Natural killer cell (primary cell): ENCODE results near the gene STX11. TPM values are rescaled to one million over a fixed set of nuclear protein-coding genes. Genes with fewer than 3 reads are reported as not detected.

Experiments used
- ATAC-seq, 3 donors: fragments of 150-1000 bp in 2 of 3; fragments of 200-7000 bp in 1 of 3; cut with Tn5 transposase; 1 replicate in 1 of 3; 2 replicates in 2 of 3; pipeline ENCODE4 v1.10.0; 2021; ENCODE audit warnings: mild to moderate bottlenecking in 2 of 3, moderate library complexity in 2 of 3
- DNase-seq, 2 donors: peaks; one replicate each; pipeline versions ENCODE4 v3.0.0 to v3.0.0-alpha.2; 2013 to 2021; ENCODE audit warnings: mixed read lengths in 1 of 2
- H3K27ac ChIP-seq: one replicate; pipeline ENCODE4 v1.5.1; 2013; ENCODE audit warnings: mild to moderate bottlenecking, low read length
- H3K27me3 ChIP-seq: one replicate; pipeline ENCODE4 v1.6.1; 2013; ENCODE audit warnings: low read length; ENCODE audit not compliant: control insufficient read depth, insufficient read depth
- H3K36me3 ChIP-seq: one replicate; pipeline ENCODE4 v1.6.1; 2013; ENCODE audit warnings: low read length; ENCODE audit not compliant: control insufficient read depth, insufficient read depth
- H3K4me1 ChIP-seq: one replicate; pipeline ENCODE4 v1.6.1; 2013; ENCODE audit warnings: low read length; ENCODE audit not compliant: control insufficient read depth, insufficient read depth
- H3K4me3 ChIP-seq: one replicate; pipeline ENCODE4 v1.5.1; 2013; ENCODE audit warnings: low read length
- H3K9me3 ChIP-seq: one replicate; pipeline ENCODE4 v1.6.1; 2013; ENCODE audit warnings: low read length; ENCODE audit not compliant: control insufficient read depth, insufficient read depth
- H3K27ac Mint-ChIP-seq, 2 donors: one replicate each; pipeline ENCODE4 v1.8.0; 2022; ENCODE audit warnings: mild to moderate bottlenecking in 2 of 2, mixed read lengths in 2 of 2, moderate library complexity in 1 of 2
- H3K27me3 Mint-ChIP-seq, 2 donors: one replicate each; pipeline ENCODE4 v1.8.0; 2022; ENCODE audit warnings: low read depth in 2 of 2, mixed read lengths in 2 of 2
- H3K36me3 Mint-ChIP-seq: one replicate; pipeline ENCODE4 v1.8.0; 2022; ENCODE audit warnings: mixed read lengths
- H3K4me1 Mint-ChIP-seq, 2 donors: one replicate each; pipeline ENCODE4 v1.8.0; 2022; ENCODE audit warnings: mixed read lengths in 2 of 2
- H3K4me3 Mint-ChIP-seq: one replicate; pipeline ENCODE4 v1.8.0; 2022; ENCODE audit warnings: mild to moderate bottlenecking, moderate library complexity, mixed read lengths
- H3K9me3 Mint-ChIP-seq, 2 donors: one replicate each; pipeline ENCODE4 v1.8.0; 2022; ENCODE audit warnings: mixed read lengths in 2 of 2
- CTCF ChIP-seq: fragments of 200-600 bp; IDR thresholded peaks from one replicate; pipeline ENCODE4 v1.8.0; 2022; ENCODE audit warnings: antibody characterized with exemption
- WGBS: methylation state at CpG from one replicate; pipeline ENCODE4 v1.1.7; 2013; ENCODE audit warnings: missing lambda C conversion rate; ENCODE audit not compliant: insufficient coverage; 5-methylcytosine and 5-hydroxymethylcytosine counted together
- intact Hi-C: fragments of 100-400 bp; cut with micrococcal nuclease; formaldehyde crosslinking; loops from one replicate; pipeline ENCODE4 v1.14.2; 2022
- total RNA-seq, 4 donors: library from RNA; stranded (reverse); fragments of 120-200 nt in 1 of 4; gene quantifications; one replicate each; pipeline versions ENCODE4 v1.2.3 to v1.2.4, GENCODE V29; 2013 to 2022

The STX11 gene
- total RNA-seq, 3 donors from 2014 or later (not counting 1 experiment from before 2014, with no cell fraction given): 21.9 to 38.3 (median 34.2) TPM

- no peak for DNase-seq
- peak in 1 of 3 donors; percentile 48 for ATAC-seq
These were observed 11.7 kb downstream of the STX11 start for GRCh38 chr6:144161975-144162374.

GRCh38 chr6:144162977-144163376, 12.7 kb downstream of the STX11 start:
- Mint-ChIP-seq H3K4me1 (peaks cover 29 to 43% of the 10 kb centered on the region in 2 donors), H3K4me3 (no peak overlapping the region), H3K36me3 (peaks cover 14% of the 10 kb centered on the region), H3K27me3 (no peaks in the 10 kb centered on the region), H3K9me3 (no peaks in the 10 kb centered on the region), H3K27ac (peak overlapping the region; percentile 32 to 38)
- H3K36me3 ChIP-seq: peaks cover 2% of the 10 kb centered on the region
- no peaks in the 10 kb centered on the region for H3K27me3 ChIP-seq
- no peak for TF ChIP-seq CTCF
- intact Hi-C loops: no loop called here
- H3K4me1 ChIP-seq: peaks cover 8% of the 10 kb centered on the region
- no peaks in the 10 kb centered on the region for H3K9me3 ChIP-seq
- no peak for DNase-seq
- peak in 2 of 3 donors; percentile 35 to 60 for ATAC-seq
- WGBS: 64% methylated on average over 2 of the region's 7 CpGs
- no peak overlapping the region for H3K27ac ChIP-seq
- no peak overlapping the region for H3K4me3 ChIP-seq

More at GRCh38 chr6:144161975-144162374, 11.7 kb downstream of the STX11 start:
- peaks cover 35 to 52% of the 10 kb centered on the region in 2 donors for H3K4me1 Mint-ChIP-seq
- 94% methylated on average over 2 of the region's 5 CpGs for WGBS
- H3K9me3 Mint-ChIP-seq: no peaks in the 10 kb centered on the region
- H3K36me3 Mint-ChIP-seq: peaks cover 15% of the 10 kb centered on the region
- TF ChIP-seq CTCF: no peak
- no peaks in the 10 kb centered on the region for H3K27me3 ChIP-seq
- H3K27ac Mint-ChIP-seq: peak overlapping the region; percentile 32 to 38
- H3K4me3 Mint-ChIP-seq: peak overlapping the region; percentile 5
- no peak overlapping the region for H3K4me3 ChIP-seq
- intact Hi-C loops: no loop called here
- H3K4me1 ChIP-seq: peaks cover 11% of the 10 kb centered on the region
- no peak overlapping the region for H3K27ac ChIP-seq
- peaks cover 5% of the 10 kb centered on the region for H3K36me3 ChIP-seq
- H3K27me3 Mint-ChIP-seq: no peaks in the 10 kb centered on the region
- no peaks in the 10 kb centered on the region for H3K9me3 ChIP-seq

GRCh38 chr6:144165784-144166183, 15.5 kb downstream of the STX11 start:
- Mint-ChIP-seq H3K9me3 (no peaks in the 10 kb centered on the region), H3K4me3 (no peak overlapping the region), H3K27me3 (no peaks in the 10 kb centered on the region), H3K4me1 (peaks cover 34 to 45% of the 10 kb centered on the region in 2 donors), H3K36me3 (no peaks in the 10 kb centered on the region), H3K27ac (no peak overlapping the region)
- Histone ChIP-seq H3K4me3 (no peak overlapping the region), H3K27me3 (no peaks in the 10 kb centered on the region), H3K9me3 (no peaks in the 10 kb centered on the region), H3K36me3 (peaks cover 10% of the 10 kb centered on the region), H3K27ac (no peak overlapping the region), H3K4me1 (peaks cover 5% of the 10 kb centered on the region)
- intact Hi-C loops: no loop called here
- ATAC-seq (no peak), DNase-seq (no peak)
- 100% methylated on average over 2 of the region's 5 CpGs for WGBS
- TF ChIP-seq CTCF: no peak

GRCh38 chr6:144170044-144170443, 19.7 kb downstream of the STX11 start:
- Histone ChIP-seq H3K9me3 (no peaks in the 10 kb centered on the region), H3K4me1 (no peaks in the 10 kb centered on the region), H3K4me3 (no peak overlapping the region), H3K27ac (no peak overlapping the region), H3K36me3 (peaks cover 24% of the 10 kb centered on the region), H3K27me3 (no peaks in the 10 kb centered on the region)
- peaks cover 12% of the 10 kb centered on the region for H3K36me3 Mint-ChIP-seq
- no peak for ATAC-seq
- 96% methylated on average over 1 of the region's 2 CpGs for WGBS
- no peak overlapping the region for H3K27ac Mint-ChIP-seq
- no peak for DNase-seq
- H3K9me3 Mint-ChIP-seq: no peaks in the 10 kb centered on the region
- no peak for TF ChIP-seq CTCF
- H3K4me3 Mint-ChIP-seq: no peak overlapping the region
- intact Hi-C loops: no loop called here
- no peaks in the 10 kb centered on the region for H3K27me3 Mint-ChIP-seq
- H3K4me1 Mint-ChIP-seq: peaks cover 47 to 51% of the 10 kb centered on the region in 2 donors
